COLO829 (cell line): ENCODE results near the gene CHRNA7.
"Not testable (repeated sequence)": the region's sequence is repeated elsewhere in the genome, so short reads cannot be mapped to it uniquely, and the experiment has no call there.

Source experiments
- DNase-seq: peaks from one replicate; pipeline ENCODE4 v3.0.0; 2012; ENCODE audit warnings: low spot score

The CHRNA7 gene

GRCh38 chr15:32193780-32194179, 163.5 kb downstream of the CHRNA7 start:
- DNase-seq = not testable (repeated sequence)

GRCh38 chr15:32196206-32196605, 165.9 kb downstream of the CHRNA7 start:
- not testable (repeated sequence) for DNase-seq

DNA sequence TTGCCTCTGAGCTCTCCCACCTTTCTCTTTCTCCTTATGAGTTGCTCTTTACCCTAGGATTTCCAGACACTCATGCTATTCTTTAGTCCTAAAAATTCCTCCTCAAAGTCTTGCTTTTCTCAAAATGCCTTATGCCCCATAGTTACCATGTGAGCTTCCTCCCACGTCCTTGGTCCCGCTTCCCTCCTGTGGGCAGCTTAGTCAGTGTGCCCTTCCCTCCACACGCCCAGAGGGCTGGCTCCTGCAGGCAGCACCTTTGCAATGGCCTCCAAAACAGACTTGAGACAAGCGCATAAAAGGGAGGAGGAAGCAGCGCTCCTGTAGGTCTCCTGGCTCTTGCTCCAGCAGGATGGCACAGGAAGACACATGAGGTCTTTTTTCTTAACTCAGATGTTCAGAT, 168.6 kb downstream of the CHRNA7 start:
- not testable (repeated sequence) for DNase-seq

DNA sequence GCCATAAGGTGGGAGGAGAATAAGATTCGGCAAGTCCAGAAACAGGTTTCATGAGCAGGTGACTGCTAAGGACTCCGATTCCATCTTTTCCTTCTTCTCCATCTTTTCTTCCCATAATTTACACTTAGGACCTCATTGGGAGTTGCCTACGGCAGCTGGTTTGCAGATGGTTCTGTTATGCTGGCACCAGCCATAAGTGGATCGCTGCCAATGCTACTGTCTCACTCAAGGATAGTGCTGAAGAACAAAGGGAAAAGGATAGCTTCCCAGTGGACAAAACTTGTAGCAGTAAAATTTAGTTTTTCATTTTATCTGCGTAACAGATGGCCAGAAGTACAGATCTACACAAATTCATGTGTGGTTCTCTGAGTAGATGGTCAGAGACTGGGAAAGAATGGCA, 178.8 kb downstream of the CHRNA7 start:
- not testable (repeated sequence) for DNase-seq

GRCh38 chr15:32218666-32219065, 188.4 kb downstream of the CHRNA7 start:
- no peak for DNase-seq
